ENCODE measurements around the gene SCARB2.

- no peak for TF ChIP-seq CTCF (optimal IDR thresholded peaks at IDR 0.05 in 1 of 3, IDR thresholded peaks at IDR 0.05 in 1 of 3, conservative IDR thresholded peaks at IDR 0.05 in 1 of 3; ENCODE audit: extremely low read depth in 1 of 3, insufficient read depth in 2 of 3, low read length in 3 of 3)
- no peak for TF ChIP-seq EZH2 (IDR thresholded peaks at IDR 0.05; ENCODE audit: low read length)
These were observed 57.6 kb downstream of the SCARB2 start for GRCh38 chr4:76155979-76156378.

Measured in keratinocyte (primary cell).